NOMO-1 (cell line): ENCODE results near the gene ABLIM1.

Experiments
- DNase-seq, 2 experiments: peaks; one replicate each; lab custom pipeline; 2025; ENCODE audit not compliant: unreplicated experiment in 2 of 2; lab: John Stamatoyannopoulos, UW

The ABLIM1 gene

GRCh38 chr10:114680543-114681117 is 22.6 kb upstream of the ABLIM1 start:
- DNase-seq = no peak

GRCh38 chr10:114679552-114679951 is 21.5 kb upstream of the ABLIM1 start:
- DNase-seq = no peak

DNA sequence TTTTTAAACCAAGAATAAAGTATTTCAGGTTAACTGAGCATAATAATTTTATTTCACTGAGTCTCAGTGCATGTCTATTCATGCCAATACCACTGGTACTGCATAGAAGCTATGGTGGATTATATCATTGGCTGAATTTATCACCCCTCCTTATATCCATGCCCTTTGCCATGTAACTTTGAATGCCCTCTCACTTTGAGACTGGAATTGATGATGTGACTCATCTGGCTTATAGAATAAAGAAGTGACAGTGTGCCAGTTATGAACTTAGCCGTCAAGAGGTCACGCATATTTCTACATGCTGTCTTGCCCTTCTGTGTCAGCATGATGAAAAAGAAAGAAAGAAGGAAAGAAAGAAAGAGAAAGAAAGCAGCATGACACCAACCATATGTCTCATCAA is 20.7 kb upstream of the ABLIM1 start:
- DNase-seq = no peak

GRCh38 chr10:114678336-114678735 is 20.3 kb upstream of the ABLIM1 start:
- no peak for DNase-seq

GRCh38 chr10:114674346-114674745 is 16.3 kb upstream of the ABLIM1 start:
- DNase-seq = no peak

GRCh38 chr10:114669648-114670047 is 11.6 kb upstream of the ABLIM1 start:
- DNase-seq = no peak

GRCh38 chr10:114668375-114669080 is 10.5 kb upstream of the ABLIM1 start:
- no peak for DNase-seq

GRCh38 chr10:114665873-114666272 is 7.8 kb upstream of the ABLIM1 start:
- DNase-seq = no peak

- DNase-seq = no peak
Observed at GRCh38 chr10:114665406-114665805, 7.3 kb upstream of the ABLIM1 start.

DNA sequence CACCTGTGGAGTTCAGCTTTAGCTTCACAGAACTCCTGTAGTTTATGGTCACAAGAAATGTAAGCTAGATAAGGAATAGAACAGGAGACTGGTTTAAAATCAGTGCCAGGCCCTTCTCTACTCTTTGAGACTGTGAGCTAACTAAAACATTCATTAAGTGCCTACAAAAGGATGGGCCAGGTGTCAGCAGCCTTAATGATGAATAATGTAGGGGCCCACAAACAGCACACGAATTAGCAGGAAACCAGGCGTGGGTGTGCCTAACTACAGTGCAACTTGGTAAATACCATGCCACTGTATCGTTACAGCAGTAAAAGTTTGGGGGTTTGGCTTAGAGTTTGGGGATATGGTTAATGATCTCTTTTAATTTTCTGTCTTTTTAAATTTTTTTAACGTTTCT is 6.1 kb upstream of the ABLIM1 start:
- DNase-seq = no peak

GRCh38 chr10:114663626-114664025 is 5.6 kb upstream of the ABLIM1 start:
- no peak for DNase-seq

GRCh38 chr10:114662646-114663217 is 4.7 kb upstream of the ABLIM1 start:
- no peak for DNase-seq

- no peak for DNase-seq
Observed at GRCh38 chr10:114661212-114661880, 3.3 kb upstream of the ABLIM1 start.

GRCh38 chr10:114655671-114656070 is 2.4 kb downstream of the ABLIM1 start:
- no peak for DNase-seq

- no peak for DNase-seq
Observed at GRCh38 chr10:114654822-114655575, 3.1 kb downstream of the ABLIM1 start.

DNA sequence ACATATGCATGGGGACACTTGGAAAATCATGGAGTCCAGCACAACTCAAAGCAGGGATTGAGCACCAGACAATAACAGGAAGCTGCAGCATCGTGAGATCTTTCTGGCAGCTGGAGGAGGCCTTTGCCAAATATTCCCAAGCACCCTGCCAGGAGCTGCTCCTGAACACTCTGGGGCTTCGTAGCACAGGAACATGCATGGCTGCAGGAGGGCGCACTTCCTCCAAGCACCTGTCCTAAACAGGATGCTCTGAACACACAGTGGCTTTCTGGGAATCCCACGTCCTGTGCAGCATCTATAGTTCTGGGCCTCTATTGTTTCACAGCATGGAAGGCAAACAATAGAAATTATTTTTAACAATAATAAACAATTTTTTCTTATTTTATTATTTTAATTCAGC is 4.1 kb downstream of the ABLIM1 start:
- DNase-seq = no peak

- DNase-seq = no peak
Observed at GRCh38 chr10:114652402-114653368, 5.4 kb downstream of the ABLIM1 start.

GRCh38 chr10:114650831-114651230 is 7.2 kb downstream of the ABLIM1 start:
- no peak for DNase-seq

DNA sequence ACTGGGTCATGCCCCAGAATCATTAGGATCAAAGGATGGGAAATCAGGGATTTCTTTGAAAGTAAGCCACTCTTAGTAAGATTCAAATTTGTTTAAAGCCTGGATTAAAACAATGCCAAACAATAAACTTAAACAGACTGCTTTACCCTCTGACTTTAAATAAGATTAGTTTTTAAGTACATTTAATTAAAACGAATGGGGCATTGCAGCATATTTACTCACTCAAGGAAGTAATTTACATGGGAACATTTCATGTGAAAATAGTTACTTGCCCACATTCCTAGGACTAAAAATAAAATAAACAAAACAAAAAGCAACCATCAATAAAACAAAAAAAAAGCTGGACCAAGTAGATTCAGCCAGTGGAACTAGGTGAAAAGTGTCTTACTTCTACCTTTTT is 7.8 kb downstream of the ABLIM1 start:
- no peak for DNase-seq
